Measurements from ENCODE around the gene KLK14.

The KLK14 gene

GRCh38 chr19:51047031-51047335 is 35.7 kb downstream of the KLK14 start:
- no peak for TF ChIP-seq CTCF (IDR thresholded peaks at IDR 0.05; ENCODE audit: control insufficient read depth, insufficient read depth, low read depth, low read length, missing control alignments)
- H3K4me3 ChIP-seq (ENCODE audit: control insufficient read depth, low read depth, low read length): no peak overlapping the region
- DNase-seq (ENCODE audit: low read depth): no peak

GRCh38 chr19:51044327-51044726 is 38.4 kb downstream of the KLK14 start:
- no peak for TF ChIP-seq CTCF (IDR thresholded peaks at IDR 0.05; ENCODE audit: control insufficient read depth, insufficient read depth, low read depth, low read length, missing control alignments)
- H3K4me3 ChIP-seq (ENCODE audit: control insufficient read depth, low read depth, low read length): no peak overlapping the region
- DNase-seq (ENCODE audit: low read depth): no peak

GRCh38 chr19:51043497-51043896 is 39.2 kb downstream of the KLK14 start:
- H3K4me3 ChIP-seq (ENCODE audit: control insufficient read depth, low read depth, low read length): no peak overlapping the region
- no peak for TF ChIP-seq CTCF (IDR thresholded peaks at IDR 0.05; ENCODE audit: control insufficient read depth, insufficient read depth, low read depth, low read length, missing control alignments)
- DNase-seq (ENCODE audit: low read depth): no peak

- TF ChIP-seq CTCF (IDR thresholded peaks at IDR 0.05; ENCODE audit: control insufficient read depth, insufficient read depth, low read depth, low read length, missing control alignments): no peak
- no peak for DNase-seq (ENCODE audit: low read depth)
- no peak overlapping the region for H3K4me3 ChIP-seq (ENCODE audit: control insufficient read depth, low read depth, low read length)
Measured at GRCh38 chr19:51040151-51040550, 42.5 kb downstream of the KLK14 start.

- H3K4me3 ChIP-seq (ENCODE audit: control insufficient read depth, low read depth, low read length): no peak overlapping the region
- DNase-seq (ENCODE audit: low read depth): no peak
Measured at GRCh38 chr19:51036519-51036918, 46.2 kb downstream of the KLK14 start.

GRCh38 chr19:51034704-51035103 is 48.0 kb downstream of the KLK14 start, which contains the start of gene KLK12:
TSS of gene KLK12 (minus strand) at chr19:51035002. CDS start at chr19:51034621, 381 bp downstream.
- H3K4me3 ChIP-seq (ENCODE audit: control insufficient read depth, low read depth, low read length): no peak within 1 kb of the TSS
- TF ChIP-seq CTCF (IDR thresholded peaks at IDR 0.05; ENCODE audit: control insufficient read depth, insufficient read depth, low read depth, low read length, missing control alignments): no peak

More at GRCh38 chr19:51036519-51036918, 46.2 kb downstream of the KLK14 start:
- TF ChIP-seq CTCF (IDR thresholded peaks at IDR 0.05; ENCODE audit: control insufficient read depth, insufficient read depth, low read depth, low read length, missing control alignments): no peak

GRCh38 chr19:51031880-51032225 is 50.8 kb downstream of the KLK14 start:
- TF ChIP-seq CTCF (IDR thresholded peaks at IDR 0.05; ENCODE audit: control insufficient read depth, insufficient read depth, low read depth, low read length, missing control alignments): no peak
- no peak for DNase-seq (ENCODE audit: low read depth)
- H3K4me3 ChIP-seq (ENCODE audit: control insufficient read depth, low read depth, low read length): no peak overlapping the region

More at GRCh38 chr19:51034704-51035103, 48.0 kb downstream of the KLK14 start, which contains the start of gene KLK12:
- DNase-seq (ENCODE audit: low read depth): no peak
